Measurements from ENCODE around the gene SLC34A3. TPM values are rescaled to one million over a fixed set of nuclear protein-coding genes. Genes with fewer than 3 reads are reported as not detected.
"Not testable (repeated sequence)": the region's sequence is repeated elsewhere in the genome, so short reads cannot be mapped to it uniquely, and the experiment has no call there.

SLC34A3 gene
- total and polyA plus RNA-seq, 4 donors: 0.06 to 1.6 (median 0.95) TPM; not detected in 1

DNA sequence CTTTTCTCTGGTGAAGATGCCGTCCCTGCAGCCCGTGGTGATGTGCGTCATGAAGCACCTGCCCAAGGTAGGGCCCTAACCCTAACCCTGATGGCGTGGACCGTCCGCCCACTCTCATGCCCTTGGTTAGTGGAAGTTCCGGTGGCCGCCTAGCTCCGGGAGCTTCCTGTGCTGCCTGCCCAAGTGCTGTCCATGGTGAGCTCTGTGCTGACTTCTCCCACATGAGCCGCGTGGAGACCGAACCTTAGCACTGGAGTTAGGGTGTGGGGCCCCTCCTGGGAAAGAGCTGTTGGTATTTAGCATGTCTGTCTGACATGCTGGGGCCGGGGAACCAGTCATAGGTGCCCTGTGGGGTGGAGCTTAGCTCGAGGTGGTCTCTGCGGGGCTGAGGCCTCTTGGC, 25.7 kb downstream of the SLC34A3 start:
- peaks cover 43% of the 10 kb centered on the region for H3K36me3 ChIP-seq (ENCODE audit: control insufficient read depth, insufficient read depth, low read length)
- no peaks in the 10 kb centered on the region for H3K9me3 ChIP-seq (ENCODE audit: control insufficient read depth, insufficient read depth, low read length)
- H3K4me3 ChIP-seq (ENCODE audit: low read depth, low read length): peak overlapping the region; percentile 56
- no peak for DNase-seq (ENCODE audit: low read depth in 4 of 6, low spot score in 6 of 6)
- no peak overlapping the region for H3K27ac ChIP-seq (ENCODE audit: low read depth, low read length)
- H3K27me3 ChIP-seq (ENCODE audit: control insufficient read depth, insufficient read depth, low read length): no peaks in the 10 kb centered on the region
- H3K4me1 ChIP-seq (ENCODE audit: control insufficient read depth, insufficient read depth, low read length): peaks cover 26% of the 10 kb centered on the region
- 93% methylated on average over 15 of the region's 15 CpGs for WGBS (ENCODE audit: insufficient coverage)

- peaks cover 48% of the 10 kb centered on the region for H3K36me3 ChIP-seq (ENCODE audit: control insufficient read depth, insufficient read depth, low read length)
- peaks cover 30% of the 10 kb centered on the region for H3K4me1 ChIP-seq (ENCODE audit: control insufficient read depth, insufficient read depth, low read length)
- WGBS (ENCODE audit: insufficient coverage): 93% methylated on average over 13 of the region's 15 CpGs
- H3K27me3 ChIP-seq (ENCODE audit: control insufficient read depth, insufficient read depth, low read length): no peaks in the 10 kb centered on the region
- H3K9me3 ChIP-seq (ENCODE audit: control insufficient read depth, insufficient read depth, low read length): no peaks in the 10 kb centered on the region
- no peak overlapping the region for H3K27ac ChIP-seq (ENCODE audit: low read depth, low read length)
- H3K4me3 ChIP-seq (ENCODE audit: low read depth, low read length): no peak overlapping the region
- DNase-seq (ENCODE audit: low read depth in 4 of 6, low spot score in 6 of 6): no peak
These were observed 26.2 kb downstream of the SLC34A3 start for GRCh38 chr9:137256856-137257255.

DNA sequence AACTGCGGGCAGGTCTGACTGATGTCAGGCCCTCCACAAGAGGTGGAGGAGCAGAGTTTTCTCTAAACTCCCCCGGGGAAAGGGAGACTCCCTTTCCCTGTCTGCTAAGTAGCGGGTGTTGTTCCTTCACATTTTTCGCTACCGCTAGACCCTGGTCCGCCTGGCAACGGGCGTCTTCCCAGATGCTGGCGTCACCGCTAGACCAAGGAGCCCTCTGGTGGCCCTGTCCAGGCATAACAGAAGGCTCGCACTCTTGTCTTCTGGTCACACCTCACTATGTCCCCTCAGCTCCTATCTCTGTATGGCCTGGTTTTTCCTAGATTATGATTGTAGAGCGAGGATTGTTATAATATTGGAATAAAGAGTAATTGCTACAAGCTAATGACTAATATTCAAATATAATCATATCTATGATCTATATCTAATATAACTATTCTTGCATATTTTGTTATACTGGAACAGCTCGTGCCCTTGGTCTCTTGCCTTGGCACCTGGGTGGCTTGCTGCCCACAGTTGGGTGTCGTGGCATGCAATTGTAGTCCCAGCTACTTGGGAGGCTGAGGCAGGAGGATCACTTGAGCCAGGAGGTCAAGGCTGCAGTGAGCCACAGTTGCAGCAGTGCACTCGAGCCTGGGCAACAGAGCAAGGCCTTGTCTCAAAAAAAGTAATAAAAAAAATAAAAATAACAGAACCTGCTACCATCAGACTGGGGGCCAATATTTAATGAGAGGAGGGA, 31.6 kb downstream of the SLC34A3 start:
- not testable (repeated sequence) for H3K4me3 ChIP-seq (ENCODE audit: low read depth, low read length)
- 89% methylated on average over 2 of the region's 15 CpGs for WGBS (ENCODE audit: insufficient coverage)

GRCh38 chr9:137262909-137263285, 32.2 kb downstream of the SLC34A3 start:
- no peaks in the 10 kb centered on the region for H3K27me3 ChIP-seq (ENCODE audit: control insufficient read depth, insufficient read depth, low read length)
- no peak for DNase-seq (ENCODE audit: low read depth in 4 of 6, low spot score in 6 of 6)
- H3K4me1 ChIP-seq (ENCODE audit: control insufficient read depth, insufficient read depth, low read length): peaks cover 4% of the 10 kb centered on the region
- peaks cover 72% of the 10 kb centered on the region for H3K36me3 ChIP-seq (ENCODE audit: control insufficient read depth, insufficient read depth, low read length)
- 94% methylated on average over 23 of the region's 24 CpGs for WGBS (ENCODE audit: insufficient coverage)
- H3K4me3 ChIP-seq (ENCODE audit: low read depth, low read length): no peak overlapping the region
- no peak overlapping the region for H3K27ac ChIP-seq (ENCODE audit: low read depth, low read length)
- no peaks in the 10 kb centered on the region for H3K9me3 ChIP-seq (ENCODE audit: control insufficient read depth, insufficient read depth, low read length)

More for the DNA sequence above, 31.6 kb downstream of the SLC34A3 start:
- peak in 1 of 6 donors; percentile 50 for DNase-seq (ENCODE audit: low read depth in 4 of 6, low spot score in 6 of 6)
- not testable (repeated sequence) for H3K27me3 ChIP-seq (ENCODE audit: control insufficient read depth, insufficient read depth, low read length); H3K9me3 ChIP-seq (ENCODE audit: control insufficient read depth, insufficient read depth, low read length); H3K27ac ChIP-seq (ENCODE audit: low read depth, low read length); H3K4me1 ChIP-seq (ENCODE audit: control insufficient read depth, insufficient read depth, low read length)
- peaks cover 70% of the 10 kb centered on the region for H3K36me3 ChIP-seq (ENCODE audit: control insufficient read depth, insufficient read depth, low read length)

DNA sequence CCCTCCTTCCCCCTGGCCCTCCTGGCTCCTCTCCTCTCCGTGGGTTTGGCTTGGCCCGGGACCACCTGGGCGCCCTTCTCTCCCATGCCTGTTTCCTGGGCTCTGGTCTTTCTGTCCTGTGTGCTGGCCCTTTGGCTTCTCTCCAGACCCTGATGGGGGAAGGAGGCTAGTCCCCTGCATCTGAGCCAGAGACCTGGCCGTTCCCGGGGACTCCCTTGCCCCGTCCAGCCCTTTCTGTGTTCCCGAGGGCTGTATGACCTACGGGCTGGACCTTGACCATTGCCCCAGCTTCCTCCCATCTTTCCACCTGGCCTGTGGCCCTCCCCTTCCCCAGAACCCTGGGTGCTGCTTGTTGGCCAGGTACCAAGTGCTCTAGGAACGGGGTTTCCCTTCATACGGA, 32.8 kb downstream of the SLC34A3 start:
- H3K4me3 ChIP-seq (ENCODE audit: low read depth, low read length): no peak overlapping the region
- no peak for DNase-seq (ENCODE audit: low read depth in 4 of 6, low spot score in 6 of 6)
- no peaks in the 10 kb centered on the region for H3K27me3 ChIP-seq (ENCODE audit: control insufficient read depth, insufficient read depth, low read length)
- H3K9me3 ChIP-seq (ENCODE audit: control insufficient read depth, insufficient read depth, low read length): no peaks in the 10 kb centered on the region
- peaks cover 4% of the 10 kb centered on the region for H3K4me1 ChIP-seq (ENCODE audit: control insufficient read depth, insufficient read depth, low read length)
- no peak overlapping the region for H3K27ac ChIP-seq (ENCODE audit: low read depth, low read length)
- H3K36me3 ChIP-seq (ENCODE audit: control insufficient read depth, insufficient read depth, low read length): peaks cover 72% of the 10 kb centered on the region
- 87% methylated on average over 10 of the region's 10 CpGs for WGBS (ENCODE audit: insufficient coverage)

- Histone ChIP-seq H3K9me3 (ENCODE audit: control insufficient read depth, insufficient read depth, low read length) (no peaks in the 10 kb centered on the region), H3K36me3 (ENCODE audit: control insufficient read depth, insufficient read depth, low read length) (peaks cover 74% of the 10 kb centered on the region), H3K4me1 (ENCODE audit: control insufficient read depth, insufficient read depth, low read length) (peaks cover 4% of the 10 kb centered on the region), H3K27ac (ENCODE audit: low read depth, low read length) (no peak overlapping the region), H3K27me3 (ENCODE audit: control insufficient read depth, insufficient read depth, low read length) (no peaks in the 10 kb centered on the region), H3K4me3 (ENCODE audit: low read depth, low read length) (no peak overlapping the region)
- no peak for DNase-seq (ENCODE audit: low read depth in 4 of 6, low spot score in 6 of 6)
- 97% methylated on average over 22 of the region's 22 CpGs for WGBS (ENCODE audit: insufficient coverage)
These were observed 33.4 kb downstream of the SLC34A3 start for GRCh38 chr9:137264067-137264466.

- no peak overlapping the region for H3K4me3 ChIP-seq (ENCODE audit: low read depth, low read length)
- H3K27me3 ChIP-seq (ENCODE audit: control insufficient read depth, insufficient read depth, low read length): no peaks in the 10 kb centered on the region
- no peak overlapping the region for H3K27ac ChIP-seq (ENCODE audit: low read depth, low read length)
- no peak for DNase-seq (ENCODE audit: low read depth in 4 of 6, low spot score in 6 of 6)
- H3K36me3 ChIP-seq (ENCODE audit: control insufficient read depth, insufficient read depth, low read length): peaks cover 86% of the 10 kb centered on the region
- peaks cover 4% of the 10 kb centered on the region for H3K4me1 ChIP-seq (ENCODE audit: control insufficient read depth, insufficient read depth, low read length)
- no peaks in the 10 kb centered on the region for H3K9me3 ChIP-seq (ENCODE audit: control insufficient read depth, insufficient read depth, low read length)
- WGBS (ENCODE audit: insufficient coverage): 96% methylated on average over 28 of the region's 29 CpGs
These were observed 34.9 kb downstream of the SLC34A3 start for GRCh38 chr9:137265496-137266161.

- no peaks in the 10 kb centered on the region for H3K9me3 ChIP-seq (ENCODE audit: control insufficient read depth, insufficient read depth, low read length)
- no peak for DNase-seq (ENCODE audit: low read depth in 4 of 6, low spot score in 6 of 6)
- WGBS (ENCODE audit: insufficient coverage): 85% methylated on average over 15 of the region's 15 CpGs
- H3K4me3 ChIP-seq (ENCODE audit: low read depth, low read length): no peak overlapping the region
- H3K4me1 ChIP-seq (ENCODE audit: control insufficient read depth, insufficient read depth, low read length): peaks cover 4% of the 10 kb centered on the region
- H3K36me3 ChIP-seq (ENCODE audit: control insufficient read depth, insufficient read depth, low read length): peaks cover 91% of the 10 kb centered on the region
- H3K27ac ChIP-seq (ENCODE audit: low read depth, low read length): no peak overlapping the region
- no peaks in the 10 kb centered on the region for H3K27me3 ChIP-seq (ENCODE audit: control insufficient read depth, insufficient read depth, low read length)
These were observed 35.4 kb downstream of the SLC34A3 start for GRCh38 chr9:137266162-137266527.

- Histone ChIP-seq H3K27me3 (ENCODE audit: control insufficient read depth, insufficient read depth, low read length) (no peaks in the 10 kb centered on the region), H3K4me3 (ENCODE audit: low read depth, low read length) (no peak overlapping the region), H3K27ac (ENCODE audit: low read depth, low read length) (no peak overlapping the region), H3K4me1 (ENCODE audit: control insufficient read depth, insufficient read depth, low read length) (peaks cover under 1% of the 10 kb centered on the region), H3K9me3 (ENCODE audit: control insufficient read depth, insufficient read depth, low read length) (no peaks in the 10 kb centered on the region), H3K36me3 (ENCODE audit: control insufficient read depth, insufficient read depth, low read length) (peaks cover 92% of the 10 kb centered on the region)
- WGBS (ENCODE audit: insufficient coverage): 97% methylated on average over 28 of the region's 34 CpGs
- no peak for DNase-seq (ENCODE audit: low read depth in 4 of 6, low spot score in 6 of 6)
These were observed 36.1 kb downstream of the SLC34A3 start for GRCh38 chr9:137266585-137267453.

All from spinal cord (tissue), 10 donors.